SK-N-SH treated with all-trans-retinoic acid at 6 μM for 48 hours (cell line): ENCODE results near the gene JARID2.

Experiments
- ATAC-seq: fragments of 200-7000 bp; cut with Tn5 transposase; 3 replicates; pipeline ENCODE4 v1.9.1; 2020; ENCODE audit warnings: mild to moderate bottlenecking, moderate library complexity
- ARNTL ChIP-seq: fragments of 450-650 bp; formaldehyde crosslinking; IDR thresholded peaks from 2 replicates; pipeline ENCODE4 v1.5.0; 2020; ENCODE audit warnings: low read depth, mild to moderate bottlenecking, moderate library complexity, borderline replicate concordance
- BACH2 ChIP-seq: fragments of 250-450 bp; sonication (Bioruptor Pico); IDR thresholded peaks from 2 replicates; pipeline ENCODE4 v1.9.0; 2021; ENCODE audit warnings: mild to moderate bottlenecking, borderline replicate concordance
- CREB5 ChIP-seq: fragments of 250-450 bp; sonication (Bioruptor Pico); IDR thresholded peaks from 2 replicates; pipeline ENCODE4 v1.5.1; 2020; ENCODE audit warnings: low read depth, mild to moderate bottlenecking, moderate library complexity
- CSDC2 ChIP-seq: fragments of 250-450 bp; sonication (Bioruptor Pico); IDR thresholded peaks from 2 replicates; pipeline ENCODE4 v1.5.0; 2020; ENCODE audit warnings: mild to moderate bottlenecking, moderate library complexity
- CSRNP3 ChIP-seq: fragments of 250-450 bp; sonication (Bioruptor Pico); IDR thresholded peaks from 2 replicates; pipeline ENCODE4 v1.5.1; 2021; ENCODE audit warnings: mild to moderate bottlenecking, moderate library complexity
- ESRRG ChIP-seq: fragments of 250-450 bp; sonication (Bioruptor Pico); IDR thresholded peaks from 2 replicates; pipeline ENCODE4 v1.6.1; 2021; ENCODE audit warnings: mild to moderate bottlenecking
- GLIS3 ChIP-seq: fragments of 250-450 bp; sonication (Bioruptor Pico); IDR thresholded peaks from 2 replicates; pipeline ENCODE4 v1.5.0; 2020; ENCODE audit warnings: mild to moderate bottlenecking, moderate library complexity
- ISL1 ChIP-seq: fragments of 250-450 bp; sonication (Bioruptor Pico); IDR thresholded peaks from 2 replicates; pipeline ENCODE4 v2.1.2; 2022; ENCODE audit warnings: mild to moderate bottlenecking, moderate library complexity
- OSR1 ChIP-seq: fragments of 250-450 bp; sonication (Bioruptor Pico); IDR thresholded peaks from 2 replicates; pipeline ENCODE4 v1.8.0; 2022; ENCODE audit warnings: moderate library complexity, mild to moderate bottlenecking, inconsistent platforms
- PPARA ChIP-seq: fragments of 250-450 bp; sonication (Bioruptor Pico); IDR thresholded peaks from 2 replicates; pipeline ENCODE4 v1.5.0; 2020; ENCODE audit warnings: mild to moderate bottlenecking, borderline replicate concordance
- RARB ChIP-seq: fragments of 250-450 bp; sonication (Bioruptor Pico); IDR thresholded peaks from 2 replicates; pipeline ENCODE4 v1.8.0; 2021; ENCODE audit warnings: mild to moderate bottlenecking, moderate library complexity
- SNAI2 ChIP-seq: fragments of 250-450 bp; sonication (Bioruptor Pico); IDR thresholded peaks from 2 replicates; pipeline ENCODE4 v1.5.0; 2020; ENCODE audit warnings: mild to moderate bottlenecking, moderate library complexity
- TCF4 ChIP-seq: fragments of 250-450 bp; sonication (Bioruptor Pico); IDR thresholded peaks from 2 replicates; pipeline ENCODE4 v1.8.0; 2021; ENCODE audit warnings: mild to moderate bottlenecking, moderate library complexity, borderline replicate concordance
- TSHZ2 ChIP-seq: fragments of 250-450 bp; sonication (Bioruptor Pico); IDR thresholded peaks from 2 replicates; pipeline ENCODE4 v1.5.0; 2020; ENCODE audit warnings: mild to moderate bottlenecking, moderate library complexity
- ZC3H10 ChIP-seq: fragments of 250-450 bp; sonication (Bioruptor Pico); IDR thresholded peaks from 2 replicates; pipeline ENCODE4 v1.5.1; 2021; ENCODE audit warnings: mild to moderate bottlenecking, moderate library complexity
- ZFP3 ChIP-seq: fragments of 250-450 bp; sonication (Bioruptor Pico); IDR thresholded peaks from 2 replicates; pipeline ENCODE4 v1.5.0; 2020; ENCODE audit warnings: mild to moderate bottlenecking, moderate library complexity
- ZFP30 ChIP-seq: fragments of 450-650 bp; formaldehyde crosslinking; IDR thresholded peaks from 2 replicates; pipeline ENCODE4 v1.5.0; 2022; ENCODE audit warnings: mild to moderate bottlenecking, moderate library complexity
- ZNF565 ChIP-seq: fragments of 450-650 bp; formaldehyde crosslinking; conservative IDR thresholded peaks from 2 replicates; pipeline ENCODE4 v1.5.0; 2020; ENCODE audit warnings: low read depth, mild to moderate bottlenecking, moderate library complexity
- ZNF70 ChIP-seq: fragments of 450-650 bp; formaldehyde crosslinking; IDR thresholded peaks from 2 replicates; pipeline ENCODE4 v1.5.0; 2020; ENCODE audit warnings: mild to moderate bottlenecking, moderate library complexity
- ZNF8 ChIP-seq: fragments of 450-650 bp; formaldehyde crosslinking; IDR thresholded peaks from 2 replicates; pipeline ENCODE4 v1.5.0; 2020; ENCODE audit warnings: mild to moderate bottlenecking, moderate library complexity
- TF ChIP-seq, protein P1 (sequence below): fragments of 250-450 bp; sonication (Bioruptor Pico); IDR thresholded peaks from 2 replicates; pipeline ENCODE4 v1.8.0; 2021; ENCODE audit warnings: low read depth, mild to moderate bottlenecking, moderate library complexity, borderline replicate concordance
- TF ChIP-seq, protein P2 (sequence below): fragments of 250-450 bp; sonication (Bioruptor Pico); IDR thresholded peaks from 2 replicates; pipeline ENCODE4 v1.8.0; 2020; ENCODE audit warnings: mild to moderate bottlenecking, moderate library complexity, borderline replicate concordance

The JARID2 gene

DNA sequence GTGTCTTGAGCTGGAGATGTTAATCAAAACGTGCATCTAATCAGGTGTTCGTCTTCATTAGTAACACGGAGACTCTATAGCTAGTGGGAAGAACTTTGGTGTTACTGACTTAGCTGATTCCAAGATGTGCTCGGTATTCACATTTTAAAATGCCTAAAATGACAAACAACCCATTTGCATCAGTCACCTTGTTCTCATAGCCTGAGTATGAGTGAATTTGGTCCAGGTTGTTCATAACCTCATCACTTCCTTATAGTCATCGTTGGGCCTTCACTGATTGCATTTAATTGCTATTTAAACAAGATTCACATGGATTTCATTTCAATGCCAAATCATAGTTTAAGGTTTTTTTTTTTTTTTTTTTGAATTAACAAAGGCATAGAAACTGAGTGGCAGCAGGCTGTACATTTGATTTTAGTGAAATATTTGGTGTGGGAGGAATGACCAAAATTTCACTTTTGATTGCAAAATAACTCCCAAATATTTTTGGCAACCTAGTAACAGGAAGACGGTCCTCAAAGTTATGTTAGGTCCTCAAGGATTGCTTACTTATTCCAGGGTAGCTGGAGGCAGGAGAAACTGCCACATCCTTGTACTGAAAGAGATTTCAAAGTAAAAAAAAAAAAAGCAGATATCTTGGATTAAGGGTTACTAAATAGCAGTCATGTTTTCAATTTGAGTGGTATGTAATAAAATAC, 104.7 kb downstream of the JARID2 start:
- TF ChIP-seq BACH2, result no peak
- no peak for TF ChIP-seq ZNF70
- TF ChIP-seq RARB (CRISPR knock-in tag), result no peak
- TF ChIP-seq ZFP30, result no peak
- no peak for TF ChIP-seq ESRRG
- no peak for TF ChIP-seq ZC3H10 (CRISPR knock-in tag)
- TF ChIP-seq GLIS3, result no peak
- no peak for TF ChIP-seq OSR1 (CRISPR knock-in tag)
- no peak for TF ChIP-seq ZFP3 (CRISPR knock-in tag)
- TF ChIP-seq CSRNP3, result no peak
- TF ChIP-seq CSDC2, result no peak
- TF ChIP-seq, protein P1, sequence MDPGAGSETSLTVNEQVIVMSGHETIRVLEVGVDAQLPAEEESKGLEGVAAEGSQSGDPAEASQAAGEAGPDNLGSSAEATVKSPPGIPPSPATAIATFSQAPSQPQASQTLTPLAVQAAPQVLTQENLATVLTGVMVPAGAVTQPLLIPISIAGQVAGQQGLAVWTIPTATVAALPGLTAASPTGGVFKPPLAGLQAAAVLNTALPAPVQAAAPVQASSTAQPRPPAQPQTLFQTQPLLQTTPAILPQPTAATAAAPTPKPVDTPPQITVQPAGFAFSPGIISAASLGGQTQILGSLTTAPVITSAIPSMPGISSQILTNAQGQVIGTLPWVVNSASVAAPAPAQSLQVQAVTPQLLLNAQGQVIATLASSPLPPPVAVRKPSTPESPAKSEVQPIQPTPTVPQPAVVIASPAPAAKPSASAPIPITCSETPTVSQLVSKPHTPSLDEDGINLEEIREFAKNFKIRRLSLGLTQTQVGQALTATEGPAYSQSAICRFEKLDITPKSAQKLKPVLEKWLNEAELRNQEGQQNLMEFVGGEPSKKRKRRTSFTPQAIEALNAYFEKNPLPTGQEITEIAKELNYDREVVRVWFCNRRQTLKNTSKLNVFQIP (CRISPR knock-in tag), result no peak
- TF ChIP-seq ZNF8 (CRISPR knock-in tag), result no peak
- no peak for TF ChIP-seq ZNF565 (CRISPR knock-in tag)
- no peak for TF ChIP-seq TSHZ2
- TF ChIP-seq ISL1 (CRISPR knock-in tag), result no peak
- no peak for TF ChIP-seq TCF4 (CRISPR knock-in tag)
- ATAC-seq, result no peak

DNA sequence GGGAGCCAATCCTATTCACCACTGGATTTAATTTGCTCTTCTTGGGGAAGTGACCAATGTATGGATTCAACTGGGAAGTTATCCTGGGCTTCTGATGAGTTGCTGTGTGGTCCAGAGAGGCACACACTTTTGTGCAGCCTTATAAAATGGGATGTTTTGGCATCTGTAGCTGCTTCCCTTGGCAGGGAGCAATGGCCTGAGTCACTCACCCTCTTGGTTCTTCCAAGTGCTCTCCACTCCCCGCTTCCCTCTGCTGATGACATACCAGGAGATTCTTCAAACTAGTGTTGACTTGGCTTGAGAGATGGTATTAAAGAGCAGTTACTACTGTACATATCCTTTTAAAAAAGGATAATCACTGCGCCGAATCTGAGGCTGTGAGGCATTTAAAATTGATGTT, 105.8 kb downstream of the JARID2 start:
- ATAC-seq, result peak; percentile 94
- no peak for TF ChIP-seq ARNTL (CRISPR knock-in tag)
- no peak for TF ChIP-seq ZNF70
- TF ChIP-seq BACH2, result no peak
- TF ChIP-seq CREB5 (CRISPR knock-in tag), result no peak
- TF ChIP-seq ZNF8 (CRISPR knock-in tag), result no peak
- no peak for TF ChIP-seq SNAI2 (CRISPR knock-in tag)
- TF ChIP-seq PPARA (CRISPR knock-in tag), result no peak
- no peak for TF ChIP-seq ISL1 (CRISPR knock-in tag)
- TF ChIP-seq, protein P2, sequence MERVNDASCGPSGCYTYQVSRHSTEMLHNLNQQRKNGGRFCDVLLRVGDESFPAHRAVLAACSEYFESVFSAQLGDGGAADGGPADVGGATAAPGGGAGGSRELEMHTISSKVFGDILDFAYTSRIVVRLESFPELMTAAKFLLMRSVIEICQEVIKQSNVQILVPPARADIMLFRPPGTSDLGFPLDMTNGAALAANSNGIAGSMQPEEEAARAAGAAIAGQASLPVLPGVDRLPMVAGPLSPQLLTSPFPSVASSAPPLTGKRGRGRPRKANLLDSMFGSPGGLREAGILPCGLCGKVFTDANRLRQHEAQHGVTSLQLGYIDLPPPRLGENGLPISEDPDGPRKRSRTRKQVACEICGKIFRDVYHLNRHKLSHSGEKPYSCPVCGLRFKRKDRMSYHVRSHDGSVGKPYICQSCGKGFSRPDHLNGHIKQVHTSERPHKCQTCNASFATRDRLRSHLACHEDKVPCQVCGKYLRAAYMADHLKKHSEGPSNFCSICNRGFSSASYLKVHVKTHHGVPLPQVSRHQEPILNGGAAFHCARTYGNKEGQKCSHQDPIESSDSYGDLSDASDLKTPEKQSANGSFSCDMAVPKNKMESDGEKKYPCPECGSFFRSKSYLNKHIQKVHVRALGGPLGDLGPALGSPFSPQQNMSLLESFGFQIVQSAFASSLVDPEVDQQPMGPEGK, result no peak
- no peak for TF ChIP-seq ZFP30
- no peak for TF ChIP-seq CSRNP3
- no peak for TF ChIP-seq TSHZ2
- TF ChIP-seq ZC3H10 (CRISPR knock-in tag), result no peak
- TF ChIP-seq ESRRG, result no peak
- no peak for TF ChIP-seq GLIS3
- no peak for TF ChIP-seq TCF4 (CRISPR knock-in tag)
- TF ChIP-seq ZNF565 (CRISPR knock-in tag), result no peak
- no peak for TF ChIP-seq CSDC2
- TF ChIP-seq, all 23 proteins: peak for 0
